ENCODE results near the gene SNAI3. TPM values are rescaled to one million over a fixed set of nuclear protein-coding genes. Genes with fewer than 3 reads are reported as not detected.

Gene SNAI3
- total RNA-seq, 1 donor from 2014 or later = 1.2 TPM

- peak overlapping the region; percentile 16 for H3K4me3 Mint-ChIP-seq (ENCODE audit: low read depth)
- TF ChIP-seq CTCF (IDR thresholded peaks at IDR 0.05; ENCODE audit: unreplicated experiment) = no peak
Observed at GRCh38 chr16:88634141-88634993, 51.9 kb downstream of the SNAI3 start.

GRCh38 chr16:88633684-88634140 is 52.6 kb downstream of the SNAI3 start:
- TF ChIP-seq CTCF (IDR thresholded peaks at IDR 0.05; ENCODE audit: unreplicated experiment) = no peak
- no peak for DNase-seq (ENCODE audit: low spot score, unreplicated experiment)
- H3K4me3 Mint-ChIP-seq (ENCODE audit: low read depth) = no peak overlapping the region

More at GRCh38 chr16:88634141-88634993, 51.9 kb downstream of the SNAI3 start:
- peaks cover 6% of the 10 kb centered on the region for H3K36me3 Mint-ChIP-seq (ENCODE audit: insufficient read depth)
- no peak overlapping the region for H3K27ac Mint-ChIP-seq
- peaks cover 28% of the 10 kb centered on the region for H3K27me3 Mint-ChIP-seq
- H3K9me3 Mint-ChIP-seq (ENCODE audit: low read depth) = no peaks in the 10 kb centered on the region
- H3K4me1 Mint-ChIP-seq (ENCODE audit: low read depth) = no peaks in the 10 kb centered on the region
- DNase-seq (ENCODE audit: low spot score, unreplicated experiment) = no peak

GRCh38 chr16:88632587-88632930 is 53.7 kb downstream of the SNAI3 start:
- TF ChIP-seq CTCF (IDR thresholded peaks at IDR 0.05; ENCODE audit: unreplicated experiment) = no peak
- Mint-ChIP-seq H3K4me3 (ENCODE audit: low read depth) (no peak overlapping the region), H3K27ac (no peak overlapping the region)

More at GRCh38 chr16:88633684-88634140, 52.6 kb downstream of the SNAI3 start:
- Mint-ChIP-seq H3K27ac (no peak overlapping the region), H3K4me1 (ENCODE audit: low read depth) (no peaks in the 10 kb centered on the region), H3K9me3 (ENCODE audit: low read depth) (no peaks in the 10 kb centered on the region), H3K27me3 (peaks cover 28% of the 10 kb centered on the region), H3K36me3 (ENCODE audit: insufficient read depth) (peaks cover 6% of the 10 kb centered on the region)

GRCh38 chr16:88631920-88632586 is 54.3 kb downstream of the SNAI3 start:
- no peaks in the 10 kb centered on the region for H3K4me1 Mint-ChIP-seq (ENCODE audit: low read depth)
- no peak for TF ChIP-seq CTCF (IDR thresholded peaks at IDR 0.05; ENCODE audit: unreplicated experiment)
- no peak overlapping the region for H3K27ac Mint-ChIP-seq
- no peaks in the 10 kb centered on the region for H3K9me3 Mint-ChIP-seq (ENCODE audit: low read depth)
- peaks cover 9% of the 10 kb centered on the region for H3K36me3 Mint-ChIP-seq (ENCODE audit: insufficient read depth)
- no peak for DNase-seq (ENCODE audit: low spot score, unreplicated experiment)
- H3K27me3 Mint-ChIP-seq = peaks cover 13% of the 10 kb centered on the region
- H3K4me3 Mint-ChIP-seq (ENCODE audit: low read depth) = no peak overlapping the region

More at GRCh38 chr16:88632587-88632930, 53.7 kb downstream of the SNAI3 start:
- Mint-ChIP-seq H3K4me1 (ENCODE audit: low read depth) (no peaks in the 10 kb centered on the region), H3K27me3 (peaks cover 18% of the 10 kb centered on the region), H3K9me3 (ENCODE audit: low read depth) (no peaks in the 10 kb centered on the region), H3K36me3 (ENCODE audit: insufficient read depth) (peaks cover 8% of the 10 kb centered on the region)
- no peak for DNase-seq (ENCODE audit: low spot score, unreplicated experiment)

- no peak for DNase-seq (ENCODE audit: low spot score, unreplicated experiment)
- no peak overlapping the region for H3K4me3 Mint-ChIP-seq (ENCODE audit: low read depth)
- H3K27me3 Mint-ChIP-seq = peaks cover 12% of the 10 kb centered on the region
- H3K27ac Mint-ChIP-seq = no peak overlapping the region
- peaks cover 10% of the 10 kb centered on the region for H3K36me3 Mint-ChIP-seq (ENCODE audit: insufficient read depth)
- no peaks in the 10 kb centered on the region for H3K9me3 Mint-ChIP-seq (ENCODE audit: low read depth)
- no peaks in the 10 kb centered on the region for H3K4me1 Mint-ChIP-seq (ENCODE audit: low read depth)
- TF ChIP-seq CTCF (IDR thresholded peaks at IDR 0.05; ENCODE audit: unreplicated experiment) = no peak
Observed at GRCh38 chr16:88631384-88631783, 54.9 kb downstream of the SNAI3 start.
